SK-N-SH (cell line): ENCODE results near the gene TNRC6C. TPM values are rescaled to one million over a fixed set of nuclear protein-coding genes. Genes with fewer than 3 reads are reported as not detected.

Experiments
- CTCF ChIA-PET: fragments of 300-600, 350-600 bp; formaldehyde crosslinking; extraction: SDS; loops from one replicate; lab custom pipeline; 2021; lab: Yijun Ruan, JAX
- POLR2A ChIA-PET: fragments of 350-600 bp; sonication (Branson Sonifier 250); formaldehyde crosslinking; extraction: SDS; loops from one replicate; lab custom pipeline; 2020; ENCODE audit warnings: antibody characterized with exemption, inconsistent platforms; lab: Yijun Ruan, JAX
- DNase-seq: peaks from one replicate; pipeline ENCODE4 v3.0.0; 2012
- H2AFZ ChIP-seq: fragments of 200-600 bp; sonication (generic); 2 replicates; pipeline ENCODE4 v1.8.1; 2016; ENCODE audit warnings: antibody characterized with exemption, mild to moderate bottlenecking, low read depth
- H3F3A ChIP-seq: fragments of 200-600 bp; sonication (generic); replicated peaks from 2 replicates; pipeline ENCODE3; 2016; ENCODE audit warnings: antibody characterized with exemption, mild to moderate bottlenecking; ENCODE audit not compliant: insufficient read depth
- H3K27ac ChIP-seq, 2 experiments: fragments of 200-500 bp in 1 of 2; fragments of 200-600 bp in 1 of 2; sonication (Bioruptor generic) in 1 of 2; sonication (generic), shearing (Covaris generic) in 1 of 2; 2 replicates each; pipeline versions ENCODE4 v1.5.1 to v1.6.1; 2014 to 2016; ENCODE audit warnings: low read depth in 2 of 2, inconsistent platforms in 1 of 2, low read length in 1 of 2, mild to moderate bottlenecking in 1 of 2, mixed read lengths in 1 of 2
- H3K27me3 ChIP-seq: fragments of 200-600 bp; sonication (generic), shearing (Covaris generic); 2 replicates; pipeline ENCODE4 v1.6.1; 2016; ENCODE audit warnings: mixed run types; ENCODE audit not compliant: insufficient read depth
- H3K36me3 ChIP-seq, 2 experiments: fragments of 200-500 bp in 1 of 2; fragments of 200-600 bp in 1 of 2; sonication (Bioruptor generic) in 1 of 2; sonication (generic) in 1 of 2; replicated peaks in 1 of 2; 2 replicates each; pipeline versions ENCODE3 to v1.5.1; 2014 to 2016; ENCODE audit warnings: low read length in 1 of 2, mild to moderate bottlenecking in 1 of 2; ENCODE audit not compliant: insufficient read depth in 2 of 2, control insufficient read depth in 1 of 2
- H3K4me1 ChIP-seq, 2 experiments: fragments of 200-500 bp in 1 of 2; fragments of 200-600 bp in 1 of 2; sonication (Bioruptor generic) in 1 of 2; sonication (generic), shearing (Covaris generic) in 1 of 2; 2 replicates each; pipeline versions ENCODE4 v1.5.1 to v1.6.1; 2014 to 2016; ENCODE audit warnings: low read depth in 1 of 2, low read length in 1 of 2, mixed run types in 1 of 2; ENCODE audit not compliant: insufficient read depth in 2 of 2, control insufficient read depth in 1 of 2
- H3K4me2 ChIP-seq: fragments of 200-600 bp; sonication (generic), shearing (Covaris generic); 2 replicates; pipeline ENCODE4 v1.6.1; 2017; ENCODE audit warnings: mixed run types
- H3K4me3 ChIP-seq, 2 experiments: fragments of 200-500 bp in 1 of 2; fragments of 200-600 bp in 1 of 2; sonication (Bioruptor generic) in 1 of 2; sonication (generic), shearing (Covaris generic) in 1 of 2; 2 replicates each; pipeline versions ENCODE4 v1.5.1 to v1.8.1; 2014 to 2016; ENCODE audit warnings: low read depth in 2 of 2, inconsistent platforms in 1 of 2, low read length in 1 of 2, mild to moderate bottlenecking in 1 of 2, mixed read lengths in 1 of 2, moderate library complexity in 1 of 2
- H3K79me2 ChIP-seq: fragments of 200-600 bp; sonication (generic); 2 replicates; pipeline ENCODE4 v1.8.1; 2017; ENCODE audit warnings: mild to moderate bottlenecking; ENCODE audit not compliant: insufficient read depth
- H3K9ac ChIP-seq: fragments of 200-600 bp; sonication (generic); 2 replicates; pipeline ENCODE4 v1.6.1; 2017; ENCODE audit warnings: mixed run types
- H3K9me2 ChIP-seq: fragments of 200-600 bp; sonication (generic); 2 replicates; pipeline ENCODE4 v1.6.1; 2017; ENCODE audit warnings: mixed run types
- H3K9me3 ChIP-seq: fragments of 200-600 bp; sonication (generic); 2 replicates; pipeline ENCODE4 v1.6.1; 2017; ENCODE audit warnings: mixed run types, mild to moderate bottlenecking, moderate library complexity
- H4K20me1 ChIP-seq: fragments of 200-600 bp; sonication (generic); 2 replicates; pipeline ENCODE4 v1.6.1; 2017; ENCODE audit warnings: mild to moderate bottlenecking, mixed run types; ENCODE audit not compliant: insufficient read depth
- CTCF ChIP-seq: fragments of 200-600 bp; sonication (generic); IDR thresholded peaks from 2 replicates; pipeline ENCODE4 v1.6.1; 2017; ENCODE audit warnings: antibody characterized with exemption, mild to moderate bottlenecking, moderate library complexity
- ELF1 ChIP-seq: IDR thresholded peaks from 2 replicates; pipeline ENCODE4 v1.4.0; 2012
- EP300 ChIP-seq, 2 experiments: IDR thresholded peaks; 2 replicates each; pipeline versions ENCODE4 v1.4.0 to v1.6.1; 2012; ENCODE audit warnings: borderline replicate concordance in 1 of 2, low read depth in 1 of 2, low read length in 1 of 2
- EZH2phosphoT487 ChIP-seq: fragments of 200-600 bp; sonication (generic); IDR thresholded peaks from 2 replicates; pipeline ENCODE4 v1.6.1; 2017; ENCODE audit warnings: low read depth, mixed run types, mild to moderate bottlenecking, antibody characterized with exemption, moderate library complexity, borderline replicate concordance
- FOXJ3 ChIP-seq: sonication (generic); formaldehyde crosslinking; IDR thresholded peaks from 2 replicates; pipeline ENCODE4 v1.5.1; 2020; ENCODE audit warnings: mild to moderate bottlenecking, missing genetic modification reagents
- GABPA ChIP-seq: IDR thresholded peaks from 2 replicates; pipeline ENCODE4 v1.4.0; 2012; ENCODE audit warnings: low read depth, mild to moderate bottlenecking
- GATA2 ChIP-seq: sonication (generic); formaldehyde crosslinking; IDR thresholded peaks from 2 replicates; pipeline ENCODE4 v1.5.0; 2020; ENCODE audit warnings: mild to moderate bottlenecking, missing genetic modification reagents
- MEF2A ChIP-seq: IDR thresholded peaks from 2 replicates; pipeline ENCODE4 v1.4.0; 2012; ENCODE audit warnings: low read depth, borderline replicate concordance
- MXI1 ChIP-seq: IDR thresholded peaks from 2 replicates; pipeline ENCODE4 v1.6.1; 2012; ENCODE audit warnings: mild to moderate bottlenecking, low read depth, low read length, improper control_type of control experiment
- NRF1 ChIP-seq: IDR thresholded peaks from 2 replicates; pipeline ENCODE4 v1.6.1; 2012; ENCODE audit warnings: low read depth, mild to moderate bottlenecking, low read length
- RCOR1 ChIP-seq: fragments of 150-350 bp; IDR thresholded peaks from 2 replicates; pipeline ENCODE4 v1.6.1; 2017; ENCODE audit warnings: antibody characterized with exemption, low read length
- RFX5 ChIP-seq: IDR thresholded peaks from 2 replicates; pipeline ENCODE4 v1.6.1; 2012; ENCODE audit warnings: mild to moderate bottlenecking, improper control_type of control experiment, low read length
- RXRA ChIP-seq: IDR thresholded peaks from 2 replicates; pipeline ENCODE4 v1.4.0; 2012; ENCODE audit warnings: low read depth, mild to moderate bottlenecking, borderline replicate concordance
- TCF12 ChIP-seq: IDR thresholded peaks from 2 replicates; pipeline ENCODE4 v1.4.0; 2012
- TEAD4 ChIP-seq: IDR thresholded peaks from 2 replicates; pipeline ENCODE4 v1.4.0; 2012; ENCODE audit warnings: mild to moderate bottlenecking, borderline replicate concordance; ENCODE audit not compliant: insufficient read depth
- USF1 ChIP-seq: IDR thresholded peaks from 2 replicates; pipeline ENCODE4 v1.4.0; 2012; ENCODE audit warnings: low read depth, borderline replicate concordance
- YY1 ChIP-seq: IDR thresholded peaks from 2 replicates; pipeline ENCODE4 v1.4.0; 2012; ENCODE audit warnings: low read depth, mild to moderate bottlenecking
- WGBS: methylation state at CpG from one replicate; pipeline ENCODE4 v1.1.6; 2017; ENCODE audit warnings: low lambda C conversion rate; 5-methylcytosine and 5-hydroxymethylcytosine counted together
- polyA plus RNA-seq, 3 experiments: library from polyadenylated mRNA; depleted of rRNA; stranded (reverse); fragments of >200 nt; gene quantifications; 2 replicates each; pipeline ENCODE4 v1.2.3, GENCODE V29; 2012
- TF ChIP-seq, protein P1 (sequence below): IDR thresholded peaks from 2 replicates; pipeline ENCODE4 v1.4.0; 2012; ENCODE audit warnings: low read depth

The TNRC6C gene
- polyA plus RNA-seq, 1 of the 3 experiments (the other 2 are of a cell fraction), result 2.2 TPM

DNA sequence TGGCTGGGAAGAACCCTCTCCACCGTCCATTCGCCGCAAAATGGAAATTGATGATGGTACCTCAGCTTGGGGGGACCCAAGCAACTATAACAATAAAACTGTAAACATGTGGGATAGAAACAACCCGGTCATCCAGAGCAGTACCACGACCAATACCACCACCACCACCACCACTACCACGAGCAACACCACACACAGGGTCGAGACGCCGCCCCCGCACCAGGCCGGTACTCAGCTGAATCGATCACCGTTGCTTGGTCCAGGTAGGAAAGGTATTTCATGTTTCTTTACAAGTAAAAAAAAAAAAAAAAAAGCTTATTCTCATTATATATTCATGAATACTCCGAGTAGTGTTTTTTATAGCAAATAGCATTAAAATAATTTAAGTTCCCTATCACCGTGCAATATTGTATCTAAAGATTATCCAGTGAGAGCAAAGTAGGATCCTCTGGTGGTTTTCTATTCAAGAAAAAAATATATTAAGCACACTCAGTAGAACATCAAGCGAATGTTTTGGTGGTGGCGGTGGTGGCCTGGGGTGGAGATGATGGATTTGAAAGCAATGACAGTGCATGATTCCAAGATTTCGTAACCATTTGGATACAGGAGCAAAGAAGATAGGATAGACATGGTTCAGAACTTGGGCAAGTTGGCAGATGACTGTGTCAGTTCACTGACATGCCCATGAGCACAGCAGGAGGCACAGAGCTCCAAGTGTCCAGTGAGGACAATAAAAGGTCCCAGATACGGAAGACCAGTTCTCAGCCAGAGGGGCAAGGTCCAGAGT, 92.9 kb downstream of the TNRC6C start:
- H3K4me3 ChIP-seq, result no peak overlapping the region
- peaks cover 23% of the 10 kb centered on the region for H3K79me2 ChIP-seq
- TF ChIP-seq RCOR1 (no peak), MXI1 (no peak), TCF12 (no peak), USF1 (no peak), TEAD4 (no peak), NRF1 (no peak), RXRA (no peak), FOXJ3 (CRISPR knock-in tag) (no peak), RFX5 (no peak), YY1 (no peak), CTCF (no peak), MEF2A (no peak), EP300 (IDR thresholded peaks at IDR 0.05; ENCODE audit: borderline replicate concordance in 1 of 2, low read depth in 1 of 2, low read length in 1 of 2) (no peak), EZH2phosphoT487 (no peak), GABPA (no peak), GATA2 (CRISPR knock-in tag) (no peak), ELF1 (no peak)
- TF ChIP-seq, protein P1, sequence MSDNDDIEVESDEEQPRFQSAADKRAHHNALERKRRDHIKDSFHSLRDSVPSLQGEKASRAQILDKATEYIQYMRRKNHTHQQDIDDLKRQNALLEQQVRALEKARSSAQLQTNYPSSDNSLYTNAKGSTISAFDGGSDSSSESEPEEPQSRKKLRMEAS, result no peak
- H3K27ac ChIP-seq, result no peak overlapping the region
- no peak overlapping the region for H3K4me2 ChIP-seq
- no peak overlapping the region for H2AFZ ChIP-seq
- H4K20me1 ChIP-seq, result no peaks in the 10 kb centered on the region
- peaks cover 0 to 6% of the 10 kb centered on the region in 2 experiments; a peak in 2 of 4 replicates for H3K4me1 ChIP-seq
- DNase-seq, result no peak
- CTCF ChIA-PET, result interaction anchor here (0.9 to 1.2 kb wide), 5 partner anchors 32 to 622 kb away, joined by 3 to 4 read pairs (median 3); no protein-coding TSS in a partner anchor
- H3K36me3 ChIP-seq, result peaks cover 29 to 64% of the 10 kb centered on the region in 2 experiments
- H3F3A ChIP-seq, result peaks cover 6% of the 10 kb centered on the region
- H3K27me3 ChIP-seq, result no peaks in the 10 kb centered on the region
- POLR2A ChIA-PET, result no interaction called here
- no peaks in the 10 kb centered on the region for H3K9me2 ChIP-seq
- WGBS, result 95% methylated on average over 19 of the region's 19 CpGs
- H3K9ac ChIP-seq, result no peak overlapping the region
- H3K9me3 ChIP-seq, result no peaks in the 10 kb centered on the region
